ENCODE results near the gene PHPT1.
"Not testable (repeated sequence)": the region's sequence is repeated elsewhere in the genome, so short reads cannot be mapped to it uniquely, and the experiment has no call there.

DNA sequence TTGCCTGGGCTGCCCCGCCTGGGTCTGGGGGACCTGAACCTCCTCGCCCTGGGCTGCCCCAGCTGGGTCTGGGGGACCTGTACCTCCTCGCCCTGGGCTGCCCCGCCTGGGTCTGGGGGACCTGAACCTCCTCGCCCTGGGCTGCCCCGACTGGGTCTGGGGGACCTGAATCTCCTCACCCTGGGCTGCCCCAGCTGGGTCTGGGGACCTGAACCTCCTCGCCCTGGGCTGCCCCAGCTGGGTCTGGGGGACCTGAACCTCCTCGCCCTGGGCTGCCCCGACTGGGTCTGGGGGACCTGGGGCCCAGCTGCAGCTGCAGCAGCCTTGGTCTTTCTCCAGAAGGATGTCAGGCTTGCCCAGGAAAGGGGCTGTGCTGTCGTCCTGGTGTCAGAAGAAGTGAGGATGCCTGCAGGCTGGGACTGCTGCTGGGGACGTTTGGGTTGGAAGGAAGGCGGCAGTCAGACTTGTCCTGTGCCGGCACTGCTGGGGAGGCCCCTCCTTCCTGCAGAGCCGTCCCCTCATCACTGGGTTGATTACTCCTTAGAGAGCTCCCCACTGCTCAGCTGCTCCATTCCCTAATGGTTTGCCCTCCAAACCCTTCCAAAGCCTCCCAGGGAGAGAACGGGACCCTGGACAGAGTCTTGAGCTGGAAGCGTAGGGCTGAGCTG is 15.7 kb upstream of the PHPT1 start:
- not testable (repeated sequence) for TF ChIP-seq POLR2A (IDR thresholded peaks at IDR 0.05; ENCODE audit: low read length); GATA1 (IDR thresholded peaks at IDR 0.05; ENCODE audit: low read depth, low read length)
